Gastroesophageal sphincter (tissue), 3 donors: Measurements from ENCODE around the gene CPA5.

ENCODE experiments used
- CTCF ChIP-seq, 4 experiments: fragments of 200-600 bp in 2 of 4; fragments of 450-650 bp in 2 of 4; sonication (generic) in 1 of 4; IDR thresholded peaks; one replicate each; pipeline ENCODE4 v1.5.1; 2017 to 2019; ENCODE audit warnings: antibody characterized with exemption in 4 of 4, mild to moderate bottlenecking in 2 of 4, moderate library complexity in 2 of 4
- EP300 ChIP-seq: sonication (generic); formaldehyde crosslinking; IDR thresholded peaks from one replicate; pipeline ENCODE4 v1.6.1; 2017; ENCODE audit warnings: antibody characterized with exemption, mild to moderate bottlenecking
- POLR2A ChIP-seq, 2 donors: fragments of 450-650 bp; IDR thresholded peaks; one replicate each; pipeline ENCODE4 v1.6.1; 2017; ENCODE audit warnings: antibody characterized with exemption in 2 of 2, mild to moderate bottlenecking in 2 of 2, moderate library complexity in 1 of 2

DNA sequence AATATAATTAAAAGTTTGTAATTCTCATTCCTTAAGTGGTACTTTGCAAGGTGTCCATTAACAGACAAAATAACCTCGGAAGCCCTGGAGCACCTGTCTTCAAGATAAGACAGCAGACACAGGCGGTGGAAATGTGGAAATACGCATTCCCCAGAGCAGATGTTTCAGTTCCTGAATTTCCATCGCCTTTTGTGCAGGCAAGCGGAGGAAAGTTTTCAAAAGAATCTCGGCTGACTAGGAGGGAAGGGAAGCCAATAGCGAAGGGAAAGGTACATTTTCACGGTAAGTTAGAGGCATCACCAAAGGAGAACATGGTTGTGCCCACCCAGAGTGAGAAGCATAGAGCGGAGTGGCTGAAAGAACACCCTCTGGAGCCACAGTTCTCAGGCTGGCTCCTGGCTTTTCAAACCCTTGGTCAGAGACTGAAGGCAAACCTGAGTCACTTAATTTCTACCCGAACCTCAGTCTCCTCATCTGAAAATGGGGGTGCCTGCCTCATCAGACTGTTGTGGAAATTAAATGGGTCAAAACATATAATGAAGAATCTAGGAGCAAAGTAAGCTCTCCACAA is 49.3 kb downstream of the CPA5 start:
- TF ChIP-seq CTCF (IDR thresholded peaks at IDR 0.05) (no peak), POLR2A (IDR thresholded peaks at IDR 0.05) (no peak), EP300 (no peak)
